NCI-H2107 treated with DMSO at 0.1 percent for 48 hours (cell line): ENCODE results near the gene NETO2.
"Not testable (repeated sequence)": the region's sequence is repeated elsewhere in the genome, so short reads cannot be mapped to it uniquely, and the experiment has no call there.

Source experiments
- DNase-seq: peaks from one replicate; lab custom pipeline; 2025; ENCODE audit not compliant: unreplicated experiment; lab: John Stamatoyannopoulos, UW

Gene NETO2

DNA sequence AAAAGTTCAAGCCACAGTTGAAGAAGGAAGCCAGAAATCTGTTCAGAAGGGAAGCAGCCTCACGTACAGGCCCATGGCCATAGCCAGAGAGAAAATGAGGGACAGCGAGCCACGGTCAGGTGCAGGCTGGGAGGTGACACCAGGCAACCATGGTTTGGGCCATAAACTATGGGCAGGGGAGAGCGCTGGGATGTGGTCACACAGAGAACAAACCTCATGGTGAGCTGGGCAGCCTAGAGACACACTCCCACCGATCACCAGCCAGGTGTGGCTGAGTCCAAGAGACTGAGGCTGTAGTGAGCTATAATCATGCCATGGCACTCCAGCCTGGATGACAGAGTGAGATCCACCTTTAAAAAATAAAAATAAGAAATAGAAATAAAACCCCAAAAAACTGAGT lies 76.5 kb downstream of the NETO2 start:
- no peak for DNase-seq

- DNase-seq: no peak
Observed at GRCh38 chr16:47065766-47066688, 77.7 kb downstream of the NETO2 start.

DNA sequence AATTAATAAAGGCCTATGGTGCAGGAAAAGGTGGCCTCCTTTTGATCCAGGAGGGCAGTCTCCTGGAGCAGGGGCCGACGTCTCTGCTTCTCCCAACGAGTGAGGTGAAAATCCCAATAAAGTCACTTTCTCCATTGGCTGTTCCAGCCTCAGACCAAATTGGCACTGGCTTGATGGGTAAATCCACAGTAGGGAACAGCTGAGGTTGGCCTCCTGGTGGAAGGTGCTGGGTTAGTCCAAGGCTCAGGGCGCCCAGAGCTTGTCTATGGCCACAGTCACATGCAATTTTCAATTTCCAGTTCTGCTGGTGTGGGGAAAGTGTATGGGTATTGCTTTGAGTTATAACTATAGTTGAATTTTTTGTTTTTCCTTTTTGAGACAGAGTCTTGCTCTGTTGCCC lies 79.0 kb downstream of the NETO2 start:
- no peak for DNase-seq

DNA sequence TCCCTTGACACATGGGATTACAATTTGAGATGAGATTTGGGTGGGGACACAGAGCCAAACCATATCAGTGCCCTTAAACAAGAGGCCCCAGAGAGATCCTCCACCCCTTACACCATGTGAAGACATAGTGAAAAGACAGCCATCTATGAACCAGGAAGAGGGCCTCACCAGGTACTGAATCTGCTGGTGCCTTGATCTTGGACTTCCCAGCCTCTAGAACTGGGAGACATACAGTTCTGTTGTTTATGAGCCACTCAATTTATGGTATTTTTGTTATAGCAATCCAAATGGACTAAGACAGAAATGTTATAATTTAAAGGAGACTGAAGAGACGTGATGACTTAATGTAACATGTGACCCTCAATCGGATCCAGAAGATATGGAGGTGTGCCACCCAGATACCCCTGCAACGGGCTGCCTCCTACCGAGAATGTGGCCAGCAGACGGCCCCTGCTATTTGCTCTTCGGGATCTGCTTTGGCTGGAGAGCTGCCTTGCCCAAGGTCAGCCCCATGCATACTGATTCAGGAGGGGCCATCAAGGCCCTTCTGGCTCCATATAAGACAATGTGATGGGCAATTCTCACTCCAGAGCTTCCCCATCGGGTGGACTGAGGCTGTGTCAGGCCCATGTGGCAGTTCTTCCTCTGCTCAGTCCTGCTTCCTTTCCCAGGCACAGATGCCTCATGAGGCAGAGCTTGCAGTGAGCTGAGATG lies 80.6 kb downstream of the NETO2 start:
- DNase-seq: no peak

GRCh38 chr16:47061204-47061603 lies 82.5 kb downstream of the NETO2 start:
- DNase-seq: no peak

DNA sequence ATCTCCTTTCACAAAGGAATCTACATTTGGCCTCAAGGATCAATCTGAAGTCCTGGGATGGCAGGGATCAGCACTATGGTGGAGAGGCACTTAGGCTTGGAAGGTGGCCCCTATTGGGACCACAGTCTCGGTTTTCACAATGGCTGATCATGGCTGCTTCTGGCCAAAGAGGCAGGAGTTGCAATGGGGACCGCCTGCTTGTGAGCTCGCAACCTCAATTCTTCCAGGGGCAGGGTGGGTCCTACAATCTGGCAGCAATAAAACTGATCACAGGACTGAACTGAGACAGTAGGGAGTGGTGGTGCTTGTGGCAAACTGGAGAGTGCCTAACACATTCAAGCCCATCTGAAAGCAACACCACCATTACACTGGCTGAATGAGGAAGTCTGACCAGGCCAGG lies 83.1 kb downstream of the NETO2 start:
- no peak for DNase-seq

- DNase-seq: no peak
Observed at GRCh38 chr16:47059991-47060390, 83.8 kb downstream of the NETO2 start.

- not testable (repeated sequence) for DNase-seq
Observed at GRCh38 chr16:47059130-47059529, 84.6 kb downstream of the NETO2 start.

GRCh38 chr16:47058295-47059086 lies 85.3 kb downstream of the NETO2 start:
- no peak for DNase-seq

DNA sequence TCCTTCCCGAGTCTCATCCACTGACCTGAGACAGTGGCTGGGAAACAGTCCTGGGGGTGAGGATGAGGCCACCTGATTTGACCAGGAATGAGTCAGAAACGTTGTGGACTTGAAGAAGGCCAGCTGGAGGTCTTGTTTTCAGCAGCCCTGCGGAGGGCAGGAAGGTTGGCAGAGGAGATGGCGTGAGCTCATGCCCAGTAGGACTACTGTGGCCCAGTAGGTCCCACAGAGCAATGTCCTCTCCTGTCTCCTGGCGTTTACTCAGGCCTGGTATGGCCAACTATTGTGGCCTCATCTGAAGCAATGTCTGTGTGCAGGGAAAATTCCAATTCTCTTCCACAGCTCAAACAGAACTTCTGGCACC lies 86.1 kb downstream of the NETO2 start:
- DNase-seq: no peak

GRCh38 chr16:47056688-47057629 lies 86.8 kb downstream of the NETO2 start:
- DNase-seq: no peak

DNA sequence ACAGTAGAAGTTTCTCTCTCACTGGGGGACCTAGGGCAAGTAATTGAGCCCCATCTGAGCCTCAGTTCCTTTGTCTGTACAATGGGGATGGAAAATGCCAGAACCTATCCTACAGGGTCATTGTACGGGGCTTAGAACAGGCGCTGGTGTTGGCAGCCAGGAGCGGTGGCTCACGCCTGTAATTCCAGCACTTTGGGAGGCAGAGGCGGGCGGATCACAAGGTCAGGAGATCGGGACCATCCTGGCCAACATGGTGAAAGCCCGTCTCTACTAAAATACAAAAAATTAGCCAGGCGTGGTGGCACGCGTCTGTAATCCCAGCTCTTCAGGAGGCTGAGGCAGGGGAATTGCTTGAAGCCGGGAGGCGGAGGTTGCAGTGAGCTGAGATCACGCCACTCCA lies 87.7 kb downstream of the NETO2 start:
- DNase-seq: not testable (repeated sequence)

GRCh38 chr16:47055136-47055885 lies 88.4 kb downstream of the NETO2 start:
- no peak for DNase-seq

DNA sequence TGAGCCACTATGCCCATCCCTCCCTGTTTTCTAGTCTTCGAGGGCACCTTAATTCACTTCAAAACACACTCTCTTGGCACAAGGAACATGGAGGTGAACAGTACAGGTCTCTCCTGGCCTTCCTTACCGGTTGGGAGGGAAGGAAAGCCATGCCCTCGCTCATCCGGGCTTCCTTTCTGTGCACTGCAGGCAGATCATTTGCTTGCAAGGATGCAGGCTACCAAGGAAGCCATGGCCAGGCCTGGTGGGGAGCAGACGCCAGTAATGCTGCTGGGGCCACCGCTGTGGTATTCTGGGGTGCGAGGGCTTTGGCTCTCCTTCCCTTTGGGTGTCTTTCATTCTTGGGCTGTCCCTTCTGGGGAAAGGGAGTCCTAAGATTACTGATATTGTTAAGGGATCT lies 89.4 kb downstream of the NETO2 start:
- DNase-seq: no peak

GRCh38 chr16:47053895-47054294 lies 89.8 kb downstream of the NETO2 start:
- DNase-seq: no peak

DNA sequence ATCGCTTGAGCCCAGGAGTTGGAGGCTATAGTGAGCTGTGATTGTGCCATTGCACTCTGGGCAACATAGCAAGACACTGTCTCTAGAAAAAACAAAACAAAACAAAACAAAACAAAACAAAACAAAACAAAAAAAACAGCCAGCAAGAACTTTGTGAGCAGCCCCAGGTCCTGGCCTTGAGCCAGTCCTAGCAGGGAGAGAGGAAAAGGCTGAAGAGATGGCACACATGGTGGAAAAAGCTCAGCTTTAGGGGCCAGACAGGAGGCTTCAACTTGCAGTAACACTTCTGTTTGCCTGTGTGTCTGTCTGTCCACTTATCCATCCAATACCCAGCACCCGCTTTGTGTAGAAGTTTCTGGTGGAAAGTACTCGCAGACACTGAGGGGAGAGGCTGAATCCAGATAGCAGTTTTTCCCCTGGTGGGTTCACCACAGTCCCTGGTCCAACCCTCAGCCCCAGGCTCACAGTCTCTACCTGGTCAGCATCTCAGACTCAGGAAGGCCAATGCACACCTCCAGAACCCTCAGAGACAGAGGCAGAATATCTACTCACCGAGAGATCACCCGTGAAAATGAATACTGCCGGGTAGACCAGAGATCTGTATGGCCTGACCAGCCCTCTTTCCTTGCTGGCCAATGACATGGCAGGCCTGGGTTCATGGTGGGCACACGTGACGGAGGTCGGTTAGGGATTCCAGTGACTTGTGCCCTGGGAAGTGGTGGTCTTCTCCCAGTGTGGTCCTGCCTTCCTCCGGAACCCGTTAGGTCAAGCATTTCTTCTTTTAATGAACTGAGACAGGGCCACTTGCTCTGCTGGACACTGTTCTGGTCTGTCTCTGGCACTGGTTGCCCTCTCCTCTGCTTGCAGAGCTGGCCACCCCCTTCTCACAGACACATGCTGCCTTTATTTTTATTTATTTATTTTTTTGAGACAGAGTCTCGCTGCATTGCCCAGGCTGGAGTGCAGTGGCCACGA lies 90.8 kb downstream of the NETO2 start:
- DNase-seq: no peak

- DNase-seq: no peak
Observed at GRCh38 chr16:47051031-47051430, 92.7 kb downstream of the NETO2 start.

DNA sequence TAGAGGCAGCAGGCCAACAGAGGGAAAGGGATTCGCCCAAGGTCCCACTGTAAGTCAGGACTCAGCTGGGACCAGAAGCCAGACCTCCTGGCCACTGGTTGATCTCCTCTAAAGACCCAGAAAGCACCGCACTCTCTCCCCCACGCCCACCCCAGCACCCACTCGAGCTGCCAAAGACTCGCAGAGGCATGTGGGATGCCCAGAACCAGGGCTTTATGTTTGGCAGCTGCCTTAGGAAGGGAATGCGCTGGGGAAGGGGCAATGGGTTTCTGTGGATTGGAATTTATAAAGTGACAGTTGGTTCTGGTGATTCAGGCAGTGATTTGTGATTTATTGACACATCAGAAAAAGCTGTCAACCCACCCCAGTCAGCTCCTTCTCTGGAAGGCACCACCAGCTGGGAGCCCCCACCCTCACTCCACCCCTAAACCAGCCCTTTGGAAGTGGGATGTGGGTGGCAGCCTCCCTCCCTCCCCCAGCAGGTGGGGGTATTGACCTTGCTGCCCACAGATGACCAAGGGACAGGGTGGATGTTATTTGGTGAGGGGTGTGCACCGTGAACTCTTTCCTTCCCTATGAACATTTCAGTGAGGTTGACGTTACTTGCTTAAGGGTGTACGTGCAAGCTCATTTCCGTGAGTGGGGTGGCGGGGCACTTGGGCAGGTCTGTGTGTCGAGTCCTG lies 93.7 kb downstream of the NETO2 start:
- DNase-seq: no peak
